Parathyroid adenoma (tissue), 2 donors: Measurements from ENCODE around the gene BMPR2.
"Not testable (repeated sequence)": the region's sequence is repeated elsewhere in the genome, so short reads cannot be mapped to it uniquely, and the experiment has no call there.

Experiments
- H2AFZ ChIP-seq: fragments of 300-600 bp; sonication (generic); one replicate; pipeline ENCODE4 v1.7.0; 2017; ENCODE audit warnings: antibody characterized with exemption, mild to moderate bottlenecking
- H3K27ac ChIP-seq: fragments of 300-600 bp; sonication (generic); one replicate; pipeline ENCODE4 v1.7.0; 2017
- H3K27me3 ChIP-seq: fragments of 300-600 bp; sonication (generic); one replicate; pipeline ENCODE4 v1.7.0; 2017; ENCODE audit warnings: low read length; ENCODE audit not compliant: control insufficient read depth, insufficient read depth
- H3K36me3 ChIP-seq: fragments of 300-600 bp; sonication (generic); one replicate; pipeline ENCODE4 v1.7.0; 2017; ENCODE audit warnings: low read length; ENCODE audit not compliant: control insufficient read depth, insufficient read depth
- H3K4me1 ChIP-seq: fragments of 300-600 bp; sonication (generic); one replicate; pipeline ENCODE4 v1.7.0; 2017; ENCODE audit warnings: control low read depth
- H3K4me2 ChIP-seq: fragments of 300-600 bp; sonication (generic); one replicate; pipeline ENCODE4 v1.7.0; 2017; ENCODE audit warnings: low read length
- H3K4me3 ChIP-seq: fragments of 300-600 bp; sonication (generic); one replicate; pipeline ENCODE4 v1.7.0; 2017; ENCODE audit warnings: low read depth, low read length
- H3K79me2 ChIP-seq: fragments of 300-600 bp; sonication (generic); one replicate; pipeline ENCODE4 v1.7.0; 2017; ENCODE audit warnings: control low read depth
- H3K9ac ChIP-seq: fragments of 300-600 bp; sonication (generic); one replicate; pipeline ENCODE4 v1.7.0; 2017; ENCODE audit warnings: mild to moderate bottlenecking
- H3K9me3 ChIP-seq: fragments of 300-600 bp; sonication (generic); one replicate; pipeline ENCODE4 v1.7.0; 2017; ENCODE audit warnings: low read length; ENCODE audit not compliant: control insufficient read depth
- CTCF ChIP-seq: fragments of 300-600 bp; sonication (generic); IDR thresholded peaks from one replicate; pipeline ENCODE4 v1.7.0; 2017; ENCODE audit warnings: antibody characterized with exemption, mild to moderate bottlenecking
- donor health status: primary hyperparathyroidism.

Gene BMPR2

GRCh38 chr2:202542142-202542541 is 166.0 kb downstream of the BMPR2 start:
- no peak overlapping the region for H3K4me2 ChIP-seq
- H3K27me3 ChIP-seq = no peaks in the 10 kb centered on the region
- no peak overlapping the region for H3K9ac ChIP-seq
- H3K36me3 ChIP-seq = no peaks in the 10 kb centered on the region
- H3K79me2 ChIP-seq = no peaks in the 10 kb centered on the region
- H3K4me3 ChIP-seq = no peak overlapping the region
- no peaks in the 10 kb centered on the region for H3K9me3 ChIP-seq
- no peak overlapping the region for H3K27ac ChIP-seq
- H2AFZ ChIP-seq = no peak overlapping the region
- no peaks in the 10 kb centered on the region for H3K4me1 ChIP-seq
- no peak for TF ChIP-seq CTCF

- Histone ChIP-seq H3K9ac (no peak overlapping the region), H3K4me2 (no peak overlapping the region), H3K4me1 (no peaks in the 10 kb centered on the region), H3K4me3 (no peak overlapping the region), H3K79me2 (no peaks in the 10 kb centered on the region), H2AFZ (no peak overlapping the region), H3K36me3 (no peaks in the 10 kb centered on the region), H3K27ac (no peak overlapping the region), H3K9me3 (no peaks in the 10 kb centered on the region), H3K27me3 (no peaks in the 10 kb centered on the region)
- TF ChIP-seq CTCF = no peak
Observed at GRCh38 chr2:202545523-202545922, 169.4 kb downstream of the BMPR2 start.

GRCh38 chr2:202545931-202546330 is 169.8 kb downstream of the BMPR2 start:
- Histone ChIP-seq H3K27me3 (no peaks in the 10 kb centered on the region), H3K9ac (no peak overlapping the region), H3K4me1 (no peaks in the 10 kb centered on the region), H3K27ac (no peak overlapping the region), H3K4me3 (no peak overlapping the region), H3K79me2 (no peaks in the 10 kb centered on the region), H3K9me3 (no peaks in the 10 kb centered on the region), H3K36me3 (no peaks in the 10 kb centered on the region), H3K4me2 (no peak overlapping the region), H2AFZ (no peak overlapping the region)
- TF ChIP-seq CTCF = no peak

- not testable (repeated sequence) for H3K9ac ChIP-seq, H3K4me2 ChIP-seq, H3K9me3 ChIP-seq, H3K79me2 ChIP-seq, H3K4me1 ChIP-seq, H3K27ac ChIP-seq, H3K27me3 ChIP-seq, H2AFZ ChIP-seq, H3K4me3 ChIP-seq, H3K36me3 ChIP-seq
Observed at GRCh38 chr2:202546499-202547141, 170.5 kb downstream of the BMPR2 start.

- no peak overlapping the region for H3K9ac ChIP-seq
- no peaks in the 10 kb centered on the region for H3K9me3 ChIP-seq
- no peaks in the 10 kb centered on the region for H3K27me3 ChIP-seq
- H3K4me3 ChIP-seq = no peak overlapping the region
- no peak for TF ChIP-seq CTCF
- H3K36me3 ChIP-seq = no peaks in the 10 kb centered on the region
- H3K4me2 ChIP-seq = no peak overlapping the region
- no peaks in the 10 kb centered on the region for H3K4me1 ChIP-seq
- H3K27ac ChIP-seq = no peak overlapping the region
- no peaks in the 10 kb centered on the region for H3K79me2 ChIP-seq
- H2AFZ ChIP-seq = no peak overlapping the region
Observed at GRCh38 chr2:202548240-202548639, 172.1 kb downstream of the BMPR2 start.

GRCh38 chr2:202551000-202551399 is 174.9 kb downstream of the BMPR2 start:
- H3K27me3 ChIP-seq, H3K9me3 ChIP-seq, H3K9ac ChIP-seq, H3K4me3 ChIP-seq, H3K4me1 ChIP-seq, H2AFZ ChIP-seq, H3K79me2 ChIP-seq, H3K36me3 ChIP-seq, H3K27ac ChIP-seq, H3K4me2 ChIP-seq: not testable (repeated sequence)
